Heart left ventricle (tissue), 13 donors: ENCODE measurements around the gene NAA20.

Experiments used
- CTCF ChIP-seq, 12 donors: fragments of 200-600 bp; sonication (generic) in 4 of 12; IDR thresholded peaks; one replicate each; pipeline versions ENCODE4 v1.5.0 to v1.8.0; 2018 to 2022; ENCODE audit warnings: antibody characterized with exemption in 12 of 12, mild to moderate bottlenecking in 5 of 12
- POLR2A ChIP-seq, 2 donors: fragments of 450-650 bp; IDR thresholded peaks; one replicate each; pipeline ENCODE4 v1.6.1; 2017; ENCODE audit warnings: antibody characterized with exemption in 2 of 2, mild to moderate bottlenecking in 2 of 2, moderate library complexity in 2 of 2
- donor health status: ischemic (EF 13 %, LVEDD 7.1; RV severe dilation, severe dysfunction).
- donor health status: DM: no; HTN: yes; CAD: no.
- donor health status: DM: no; HTN: no; CAD: no.
- donor health status: ischemic (EF 25% LVEDD 6.9; RV normal size, moderate dysfunction).
- donor health status: ischemic (EF 25% LVEDD 5.7; RV mildly dilated, moderate dysfunction).
- donor health status: ischemic (EF 35%, LVEDD 5.7; RV mildly dilated, moderate dysfunction).
- donor health status: nonischemic (EF 11% LVEDD 7.7; RV severe dilation, severe dysfunction).
- donor health status: DM: yes; HTN: yes; CAD: no.
- donor health status: PGD.
- donor health status: ischemic (EF 29% LVEDD 5.4; RV normal size, mild dysfunction).
- donor health status: nonischemic (EF 23%, LVEDD 6.1; RV moderate dilation, normal function).

DNA sequence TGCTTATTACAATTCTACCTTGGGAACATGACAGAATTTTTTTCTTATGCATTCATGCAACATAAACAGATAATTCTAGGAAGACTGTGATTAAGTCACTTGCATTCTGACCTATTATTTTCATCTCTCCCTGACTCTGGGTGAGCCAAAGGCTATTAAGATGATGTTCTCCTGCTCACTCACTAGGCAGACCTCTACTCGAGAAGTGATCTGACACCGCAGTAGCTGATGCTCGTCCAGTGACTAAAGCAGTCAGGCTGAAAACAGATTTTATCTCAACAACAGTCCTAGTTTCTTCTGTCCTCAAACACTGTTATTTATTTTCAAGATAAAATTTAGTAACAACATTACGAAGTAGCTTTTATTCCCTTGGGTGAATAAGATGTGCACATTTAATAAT lies 17.3 kb downstream of the NAA20 start:
- TF ChIP-seq POLR2A (IDR thresholded peaks at IDR 0.05) (no peak), CTCF (IDR thresholded peaks at IDR 0.05) (no peak)
